ENCODE data around the gene LNPEP.

DNA sequence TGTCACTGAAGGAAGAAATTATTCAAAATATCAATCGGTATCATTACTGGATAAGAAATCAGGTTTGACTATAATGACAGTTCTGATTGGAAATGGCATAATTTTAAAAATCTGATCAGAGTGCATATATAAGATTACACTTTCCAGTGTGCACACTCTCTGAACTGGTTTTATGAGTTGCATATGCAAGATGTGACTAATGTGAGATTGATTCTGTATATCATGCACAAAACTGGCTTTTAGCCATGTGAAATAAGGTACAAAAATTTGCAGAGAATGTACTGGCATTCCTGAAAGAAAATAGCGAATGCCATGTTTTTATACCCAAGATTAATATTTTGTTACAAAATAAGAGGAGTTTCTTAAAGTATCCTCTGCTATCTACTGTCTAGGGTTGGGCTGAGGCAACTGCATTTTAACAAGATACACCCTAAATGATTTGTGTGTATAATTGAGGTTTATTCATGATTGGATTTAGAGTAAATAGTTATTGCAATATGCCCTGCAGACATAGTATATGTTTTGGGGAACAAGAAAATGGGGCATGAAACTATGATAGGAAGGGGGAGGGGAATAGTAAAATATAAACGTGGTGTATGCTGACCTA lies 70.7 kb downstream of the LNPEP start:
- no peak for TF ChIP-seq POLR2A (IDR thresholded peaks at IDR 0.05)
- TF ChIP-seq, protein P1, sequence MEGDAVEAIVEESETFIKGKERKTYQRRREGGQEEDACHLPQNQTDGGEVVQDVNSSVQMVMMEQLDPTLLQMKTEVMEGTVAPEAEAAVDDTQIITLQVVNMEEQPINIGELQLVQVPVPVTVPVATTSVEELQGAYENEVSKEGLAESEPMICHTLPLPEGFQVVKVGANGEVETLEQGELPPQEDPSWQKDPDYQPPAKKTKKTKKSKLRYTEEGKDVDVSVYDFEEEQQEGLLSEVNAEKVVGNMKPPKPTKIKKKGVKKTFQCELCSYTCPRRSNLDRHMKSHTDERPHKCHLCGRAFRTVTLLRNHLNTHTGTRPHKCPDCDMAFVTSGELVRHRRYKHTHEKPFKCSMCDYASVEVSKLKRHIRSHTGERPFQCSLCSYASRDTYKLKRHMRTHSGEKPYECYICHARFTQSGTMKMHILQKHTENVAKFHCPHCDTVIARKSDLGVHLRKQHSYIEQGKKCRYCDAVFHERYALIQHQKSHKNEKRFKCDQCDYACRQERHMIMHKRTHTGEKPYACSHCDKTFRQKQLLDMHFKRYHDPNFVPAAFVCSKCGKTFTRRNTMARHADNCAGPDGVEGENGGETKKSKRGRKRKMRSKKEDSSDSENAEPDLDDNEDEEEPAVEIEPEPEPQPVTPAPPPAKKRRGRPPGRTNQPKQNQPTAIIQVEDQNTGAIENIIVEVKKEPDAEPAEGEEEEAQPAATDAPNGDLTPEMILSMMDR (IDR thresholded peaks at IDR 0.05) = no peak

Measured in vagina (tissue), 2 donors.